GM12878 (cell line): ENCODE results near the gene OR1G1. TPM values are rescaled to one million over a fixed set of nuclear protein-coding genes. Genes with fewer than 3 reads are reported as not detected.
"Not testable (repeated sequence)": the region's sequence is repeated elsewhere in the genome, so short reads cannot be mapped to it uniquely, and the experiment has no call there.

Source experiments
- ATAC-seq: fragments of 200-7000 bp; cut with Tn5 transposase; 3 replicates; pipeline ENCODE4 v1.9.1; 2020; ENCODE audit warnings: mild to moderate bottlenecking, moderate library complexity
- BruUV-seq: library from RNA; stranded (reverse); fragments of 400-500 nt; replicated peaks from 2 replicates; lab custom pipeline; 2021; lab: Mats Ljungman, UMichigan
- CTCF ChIA-PET: fragments of 300-600 bp; sonication (Branson Sonifier 250); formaldehyde crosslinking; extraction: SDS; loops from one replicate; lab custom pipeline; 2021; ENCODE audit warnings: inconsistent platforms; lab: Yijun Ruan, JAX
- POLR2A ChIA-PET: fragments of 350-600 bp; formaldehyde crosslinking; extraction: SDS; loops from one replicate; lab custom pipeline; 2021; ENCODE audit warnings: inconsistent platforms; lab: Charles Lee
- RAD21 ChIA-PET: fragments of 300-600 bp; sonication (Branson Sonifier 250); formaldehyde crosslinking; loops from one replicate; lab custom pipeline; 2023; ENCODE audit warnings: antibody characterized with exemption; ENCODE audit not compliant: unreplicated experiment; lab: Charles Lee
- SMC1A ChIA-PET: fragments of 300-600 bp; sonication (Branson Sonifier 250); formaldehyde crosslinking; loops from one replicate; lab custom pipeline; 2023; ENCODE audit not compliant: unreplicated experiment, uncharacterized antibody; lab: Charles Lee
- DNase-seq: peaks from one replicate; pipeline ENCODE4 v3.0.0-alpha.2; 2011; ENCODE audit warnings: low read depth, low spot score
- FAIRE-seq: peaks from 3 replicates; lab custom pipeline; 2011; peaks lifted over from hg19 to GRCh38; lab: Jason Lieb, UNC
- H2AFZ ChIP-seq: 2 replicates; pipeline ENCODE4 v1.6.0; 2011; ENCODE audit warnings: low read depth, low read length, control low read depth; ENCODE audit not compliant: control insufficient read depth
- H3K27ac ChIP-seq: 2 replicates; pipeline ENCODE4 v1.5.1; 2011; ENCODE audit warnings: control low read depth; ENCODE audit not compliant: control insufficient read depth, insufficient read depth
- H3K27me3 ChIP-seq, 2 experiments: replicated peaks in 1 of 2; 2 replicates each; pipeline versions ENCODE4 v1.6.0 to v1.6.1; 2011; ENCODE audit warnings: low read length in 1 of 2; ENCODE audit not compliant: control insufficient read depth in 2 of 2, insufficient read depth in 2 of 2
- H3K36me3 ChIP-seq, 2 experiments: 2 replicates each; pipeline ENCODE4 v1.5.1; 2011; ENCODE audit warnings: low read length in 1 of 2; ENCODE audit not compliant: control insufficient read depth in 2 of 2, insufficient read depth in 2 of 2
- H3K4me1 ChIP-seq: 2 replicates; pipeline ENCODE4 v1.6.1; 2011; ENCODE audit warnings: mild to moderate bottlenecking, low read length, moderate library complexity, mixed read lengths; ENCODE audit not compliant: control insufficient read depth, insufficient read depth
- H3K4me2 ChIP-seq: 2 replicates; pipeline ENCODE4 v1.6.0; 2011; ENCODE audit warnings: control low read depth; ENCODE audit not compliant: control insufficient read depth, insufficient read depth
- H3K4me3 ChIP-seq: fragments of 200-600 bp; sonication (generic); 2 replicates; pipeline ENCODE4 v1.5.1; 2016
- H3K79me2 ChIP-seq: 2 replicates; pipeline ENCODE4 v1.6.0; 2011; ENCODE audit warnings: low read length; ENCODE audit not compliant: control insufficient read depth, insufficient read depth
- H3K9ac ChIP-seq: 2 replicates; pipeline ENCODE4 v1.8.0; 2011; ENCODE audit warnings: low read length, control low read depth, mixed read lengths; ENCODE audit not compliant: control insufficient read depth, insufficient read depth
- H3K9me3 ChIP-seq: replicated peaks from 3 replicates; pipeline ENCODE4 v1.5.1; 2011; ENCODE audit warnings: mild to moderate bottlenecking, low read length; ENCODE audit not compliant: control insufficient read depth, insufficient read depth
- H4K20me1 ChIP-seq: 2 replicates; pipeline ENCODE4 v1.6.0; 2011; ENCODE audit not compliant: control insufficient read depth, insufficient read depth
- ASH2L ChIP-seq: fragments of 300-600, 200-600 bp; sonication (generic); IDR thresholded peaks from 2 replicates; pipeline ENCODE4 v1.6.1; 2017; ENCODE audit warnings: low read depth, mild to moderate bottlenecking, borderline replicate concordance
- ATF7 ChIP-seq: fragments of 450-650 bp; IDR thresholded peaks from 2 replicates; pipeline ENCODE4 v1.6.1; 2016; ENCODE audit warnings: low read depth, mild to moderate bottlenecking
- BCL11A ChIP-seq: IDR thresholded peaks from 2 replicates; pipeline ENCODE4 v1.6.1; 2011; ENCODE audit warnings: low read depth, low read length
- CBX3 ChIP-seq: fragments of 200-600 bp; sonication (generic); IDR thresholded peaks from 2 replicates; pipeline ENCODE4 v1.6.1; 2016; ENCODE audit warnings: low read depth, borderline replicate concordance
- CBX5 ChIP-seq: sonication (generic); IDR thresholded peaks from 2 replicates; pipeline ENCODE4 v1.6.1; 2016; ENCODE audit warnings: low read depth, moderate library complexity, mild to moderate bottlenecking, inconsistent platforms
- CHD1 ChIP-seq: IDR thresholded peaks from 2 replicates; pipeline ENCODE4 v1.6.1; 2012; ENCODE audit warnings: low read depth, low read length, improper control_type of control experiment
- MYB ChIP-seq: fragments of 150-350 bp; IDR thresholded peaks from 2 replicates; pipeline ENCODE4 v1.6.1; 2014; ENCODE audit warnings: mild to moderate bottlenecking, low read depth, low read length, borderline replicate concordance
- NFIC ChIP-seq: IDR thresholded peaks from 2 replicates; pipeline ENCODE4 v1.6.1; 2012; ENCODE audit warnings: low read depth, mild to moderate bottlenecking, inconsistent platforms, low read length, moderate library complexity
- NR2C1 ChIP-seq: fragments of 450-650 bp; IDR thresholded peaks from 2 replicates; pipeline ENCODE4 v1.6.1; 2017; ENCODE audit warnings: antibody characterized with exemption, mild to moderate bottlenecking, moderate library complexity
- NR2F1 ChIP-seq: fragments of 450-650 bp; conservative IDR thresholded peaks from 2 replicates; pipeline ENCODE4 v1.6.1; 2017; ENCODE audit warnings: mild to moderate bottlenecking
- PAX5 ChIP-seq: IDR thresholded peaks from 2 replicates; pipeline ENCODE4 v1.6.1; 2011; ENCODE audit warnings: low read depth, low read length, borderline replicate concordance
- RELB ChIP-seq: fragments of 450-650 bp; IDR thresholded peaks from 2 replicates; pipeline ENCODE4 v1.6.1; 2017; ENCODE audit warnings: low read depth, mild to moderate bottlenecking, moderate library complexity
- SPI1 ChIP-seq: IDR thresholded peaks from 2 replicates; pipeline ENCODE4 v1.6.1; 2011; ENCODE audit warnings: low read depth, mild to moderate bottlenecking, low read length, moderate library complexity, borderline replicate concordance; ENCODE audit not compliant: insufficient read depth
- WGBS: methylation state at CpG from one replicate; pipeline ENCODE4 v1.1.6; 2016; ENCODE audit warnings: low lambda C conversion rate; ENCODE audit not compliant: insufficient replicate concordance, insufficient coverage; ENCODE audit errors: missing lambda C conversion rate; 5-methylcytosine and 5-hydroxymethylcytosine counted together
- in situ Hi-C: fragments of 300-500 bp; cut with MboI; formaldehyde crosslinking; loops from 9 replicates; pipeline ENCODE4 v1.14.3; 2018; ENCODE audit warnings: mixed read lengths
- intact Hi-C: fragments of 100-400 bp; cut with micrococcal nuclease; formaldehyde crosslinking; loops from one replicate; pipeline ENCODE4 v1.14.2; 2022; ENCODE audit not compliant: unreplicated experiment
- polyA plus RNA-seq, 11 experiments: library from polyadenylated mRNA; depleted of rRNA in 4 of 11; unstranded in 6 of 11; stranded (reverse) in 5 of 11; fragments of >200 nt; fragmentation: Nextera tagmentation in 4 of 11; fragmentation: Illumina TruSeq in 1 of 11; extraction: Ambion mirVana in 4 of 11; extraction: Trizol in 1 of 11; gene quantifications; 1 replicate in 1 of 11; 2 replicates in 10 of 11; pipeline versions ENCODE4 v1.2.1 to v1.2.3, GENCODE V29; 2011 to 2016; ENCODE audit warnings: inconsistent platforms in 2 of 11, missing spikeins in 2 of 11, low read depth in 1 of 11
- total RNA-seq, 4 experiments: library from RNA; depleted of rRNA in 3 of 4; stranded (reverse); fragments of >200 nt in 3 of 4; fragmentation: Illumina TruSeq in 1 of 4; extraction: Trizol in 1 of 4; gene quantifications; 2 replicates each; pipeline versions ENCODE4 v1.2.1 to v1.2.3, GENCODE V29; 2013 to 2021
- TF ChIP-seq, protein P1 (sequence below): fragments of 450-650 bp; IDR thresholded peaks from 2 replicates; pipeline ENCODE4 v1.6.1; 2016; ENCODE audit warnings: mild to moderate bottlenecking

Gene OR1G1
- total and polyA plus RNA-seq, 10 of the 15 experiments (the other 5 are each of a cell fraction or from before 2014, with no cell fraction given): not detected

- TF ChIP-seq, protein P1, sequence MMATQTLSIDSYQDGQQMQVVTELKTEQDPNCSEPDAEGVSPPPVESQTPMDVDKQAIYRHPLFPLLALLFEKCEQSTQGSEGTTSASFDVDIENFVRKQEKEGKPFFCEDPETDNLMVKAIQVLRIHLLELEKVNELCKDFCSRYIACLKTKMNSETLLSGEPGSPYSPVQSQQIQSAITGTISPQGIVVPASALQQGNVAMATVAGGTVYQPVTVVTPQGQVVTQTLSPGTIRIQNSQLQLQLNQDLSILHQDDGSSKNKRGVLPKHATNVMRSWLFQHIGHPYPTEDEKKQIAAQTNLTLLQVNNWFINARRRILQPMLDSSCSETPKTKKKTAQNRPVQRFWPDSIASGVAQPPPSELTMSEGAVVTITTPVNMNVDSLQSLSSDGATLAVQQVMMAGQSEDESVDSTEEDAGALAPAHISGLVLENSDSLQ: no peak
- TF ChIP-seq SPI1: no peak
- TF ChIP-seq, all 136 proteins: peak for 0
Observed at GRCh38 chr17:3157218-3157617, 29.9 kb upstream of the OR1G1 start (continued).

DNA sequence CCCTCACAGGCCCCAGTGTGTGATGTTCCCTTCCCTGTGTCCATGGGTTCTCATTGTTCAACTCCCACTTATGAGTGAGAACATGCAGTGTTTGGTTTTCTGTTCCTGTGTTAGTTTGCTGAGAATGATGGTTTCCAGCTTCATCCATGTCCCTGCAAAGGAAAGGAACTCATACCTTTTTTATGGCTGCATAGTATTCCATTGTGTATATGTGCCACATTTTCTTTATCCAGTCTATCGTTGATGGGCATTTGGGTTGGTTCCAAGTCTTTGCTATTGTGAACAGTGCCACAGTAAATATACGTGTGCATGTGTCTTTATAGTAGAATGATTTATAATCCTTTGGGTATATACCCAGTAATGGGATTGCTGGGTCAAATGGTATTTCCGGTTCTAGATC lies 10.1 kb upstream of the OR1G1 start:
- H3K79me2 ChIP-seq, H3K27ac ChIP-seq, H4K20me1 ChIP-seq, SMC1A ChIA-PET, H3K4me1 ChIP-seq, POLR2A ChIA-PET, FAIRE-seq, DNase-seq, H3K9ac ChIP-seq, H3K4me3 ChIP-seq, CTCF ChIA-PET, BruUV-seq, RAD21 ChIA-PET, in situ Hi-C loops, H3K27me3 ChIP-seq, ATAC-seq, intact Hi-C loops, H2AFZ ChIP-seq, H3K4me2 ChIP-seq, H3K36me3 ChIP-seq, H3K9me3 ChIP-seq: not testable (repeated sequence)
- WGBS: 12% methylated on average over 3 of the region's 3 CpGs

GRCh38 chr17:3104322-3104721 lies 23.0 kb downstream of the OR1G1 start, which contains the start of gene OR1D2:
Gene OR1D2, minus strand, starts transcription at chr17:3104422. Its CDS starts 11,426 bp downstream, at chr17:3092996.
- WGBS: 12% methylated on average over 3 of the region's 3 CpGs
- Histone ChIP-seq H3K4me1 (no peaks in the 10 kb centered on the region), H3K9me3 (no peaks in the 10 kb centered on the region), H3K4me2 (no peak within 1 kb of the TSS), H2AFZ (no peak within 1 kb of the TSS), H3K79me2 (no peaks in the 10 kb centered on the region), H3K4me3 (no peak within 1 kb of the TSS), H3K36me3 (no peaks in the 10 kb centered on the region), H3K27ac (no peak within 1 kb of the TSS), H3K27me3 (no peaks in the 10 kb centered on the region), H4K20me1 (no peaks in the 10 kb centered on the region), H3K9ac (no peak within 1 kb of the TSS)
- ChIA-PET RAD21 (no interaction called here), CTCF (no interaction called here), POLR2A (no interaction called here), SMC1A (no interaction called here)
- in situ Hi-C loops: no loop called here
- no peak for FAIRE-seq
- no peak for ATAC-seq
- DNase-seq: no peak
- no TSS peak for BruUV-seq
- intact Hi-C loops: no loop called here
- no peak for TF ChIP-seq CBX3
- no peak for TF ChIP-seq NFIC
- no peak for TF ChIP-seq ATF7
- TF ChIP-seq CBX5: no peak
- TF ChIP-seq NR2F1: no peak
- no peak for TF ChIP-seq MYB
- no peak for TF ChIP-seq NR2C1
- no peak for TF ChIP-seq RELB
- TF ChIP-seq BCL11A: no peak
- TF ChIP-seq CHD1: no peak
- TF ChIP-seq, protein P1: no peak
- TF ChIP-seq ASH2L: no peak
- no peak for TF ChIP-seq PAX5
